UCSD-AML1 (cell line): ENCODE data around the gene FRMD5.

ENCODE experiments used
- DNase-seq: peaks from one replicate; lab custom pipeline; 2025; ENCODE audit not compliant: unreplicated experiment; lab: John Stamatoyannopoulos, UW

FRMD5 gene

DNA sequence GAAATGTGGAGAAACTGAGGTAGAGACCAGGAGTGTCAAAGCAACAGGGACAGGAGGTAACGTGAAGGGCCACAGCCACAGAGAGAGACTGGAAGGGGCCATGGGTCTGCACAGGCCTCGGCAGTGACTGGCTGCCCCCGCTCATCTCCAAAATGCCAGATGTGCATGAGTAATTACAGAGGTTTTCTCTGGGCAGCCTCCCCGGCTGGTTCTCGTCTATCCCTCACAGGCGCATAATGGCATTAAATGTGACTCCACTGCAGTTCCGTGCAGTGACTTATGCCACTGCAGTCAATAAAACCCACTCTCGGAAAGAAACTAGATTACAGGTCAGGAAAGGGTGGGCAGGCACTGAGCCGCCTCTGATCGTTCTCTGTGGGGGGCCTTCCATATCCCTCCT is 293.6 kb downstream of the FRMD5 start:
- no peak for DNase-seq

DNA sequence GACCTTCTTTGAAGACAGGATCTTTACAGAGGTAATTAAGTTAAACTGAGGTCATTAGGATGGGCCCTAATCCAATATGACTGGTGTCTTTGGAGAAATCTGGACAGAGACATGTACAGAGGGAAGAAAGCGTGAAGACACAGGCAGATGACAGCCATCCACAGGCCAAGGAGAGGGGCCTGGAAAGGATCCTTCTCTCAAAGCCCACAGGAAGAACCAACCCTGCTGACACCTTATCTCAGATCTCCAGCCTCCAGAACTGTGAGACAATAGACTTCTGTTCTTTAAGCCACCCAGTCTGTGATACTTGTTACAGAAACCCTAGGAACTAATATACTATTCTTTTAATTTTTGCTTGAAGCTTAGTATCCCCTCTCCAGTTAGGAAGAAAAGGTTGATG is 294.1 kb downstream of the FRMD5 start:
- no peak for DNase-seq

DNA sequence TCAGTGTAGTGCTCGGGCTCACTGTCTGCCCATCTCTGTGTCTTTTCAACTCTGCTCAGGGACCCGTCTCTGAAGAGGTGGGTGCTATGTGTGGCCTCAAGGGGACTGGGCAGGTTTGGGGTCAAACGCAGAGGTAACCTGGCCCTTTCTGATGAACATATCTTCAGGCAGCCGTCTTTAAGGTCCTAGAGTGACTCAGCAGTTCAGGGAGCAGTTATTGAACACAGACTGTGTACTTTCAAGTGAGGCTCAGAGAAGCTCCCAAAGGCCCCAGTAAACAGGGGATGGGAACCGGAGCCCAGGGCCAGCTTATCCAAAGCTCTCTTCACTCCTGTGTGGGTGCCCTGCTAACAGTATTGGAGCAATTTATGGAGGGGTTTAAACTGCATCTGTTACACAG is 295.1 kb downstream of the FRMD5 start:
- DNase-seq, result no peak

DNA sequence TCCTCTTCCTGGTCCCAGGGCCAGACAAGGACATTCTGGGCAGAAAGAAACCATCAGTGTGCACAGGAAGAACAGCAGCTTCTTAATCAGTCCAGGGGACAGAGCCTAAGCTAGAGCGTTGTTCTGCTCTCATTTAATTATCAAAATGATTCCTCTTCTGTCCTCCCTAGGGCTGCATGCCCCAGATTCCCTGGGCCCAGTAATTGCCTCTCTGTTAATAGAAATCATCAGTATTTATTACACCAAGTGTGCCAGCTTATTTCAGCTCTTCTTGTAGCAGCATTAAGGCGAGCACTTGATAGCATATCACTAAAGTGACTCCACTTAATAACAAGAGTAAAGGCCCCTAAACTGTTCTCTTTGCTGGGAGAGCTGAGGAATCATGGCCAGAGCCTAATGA is 296.2 kb downstream of the FRMD5 start:
- DNase-seq, result no peak

DNA sequence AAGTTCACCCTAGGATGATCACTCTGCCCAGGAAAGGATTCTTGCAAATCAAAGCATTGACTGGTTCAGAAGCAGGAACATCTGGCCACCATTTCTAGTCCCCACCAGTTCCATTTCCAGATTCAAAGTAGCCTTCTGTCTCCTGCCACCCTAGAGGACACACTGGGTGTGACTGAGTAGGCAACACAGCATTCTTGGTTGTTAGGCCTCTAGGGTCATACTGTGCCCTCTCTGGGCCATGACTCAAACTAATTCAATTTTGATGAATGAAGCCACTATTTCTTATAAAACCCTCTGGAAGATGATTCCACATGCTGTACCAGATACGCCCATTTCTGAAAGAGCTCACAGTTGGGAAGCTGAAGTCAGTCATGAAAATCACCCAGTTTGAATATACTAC is 298.5 kb downstream of the FRMD5 start:
- DNase-seq, result no peak

DNA sequence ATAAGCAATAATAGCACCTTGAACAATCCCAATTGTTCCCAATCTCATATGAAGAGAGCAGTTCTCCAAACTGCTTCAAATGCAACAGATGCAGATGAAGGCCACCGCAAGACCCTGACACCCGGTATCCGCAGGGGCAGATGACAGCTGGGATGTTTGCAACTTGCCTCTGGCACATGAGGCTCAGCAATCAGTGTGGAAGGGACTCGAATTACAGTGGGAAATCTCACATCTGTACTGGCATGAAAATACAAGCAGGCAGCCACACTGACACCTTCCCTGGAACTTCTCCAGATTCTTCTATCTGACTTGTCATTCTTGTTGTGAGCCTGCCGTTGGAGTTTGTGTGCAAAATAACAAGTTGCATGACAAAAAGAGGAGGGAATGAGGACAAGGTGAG is 299.5 kb downstream of the FRMD5 start:
- DNase-seq, result no peak

DNA sequence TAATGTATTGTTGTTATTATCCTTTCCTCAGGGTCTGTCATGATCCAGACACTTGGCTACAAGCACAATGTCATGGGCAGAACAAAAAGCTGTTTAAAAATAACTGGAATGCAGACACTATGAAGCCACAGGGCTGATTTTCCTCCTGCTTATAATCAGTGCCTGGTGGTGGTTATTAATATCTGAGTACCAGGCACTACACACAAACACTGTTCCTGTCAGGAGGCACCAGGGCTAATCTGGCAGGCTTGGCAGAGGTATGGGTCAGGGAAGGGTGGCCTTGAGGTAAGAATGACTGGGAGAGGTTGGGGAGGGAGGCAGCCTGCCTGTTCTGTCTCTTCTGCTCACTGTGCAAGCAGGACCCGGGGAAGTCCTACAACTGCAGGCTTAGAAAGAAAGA is 301.1 kb downstream of the FRMD5 start:
- DNase-seq, result no peak

DNA sequence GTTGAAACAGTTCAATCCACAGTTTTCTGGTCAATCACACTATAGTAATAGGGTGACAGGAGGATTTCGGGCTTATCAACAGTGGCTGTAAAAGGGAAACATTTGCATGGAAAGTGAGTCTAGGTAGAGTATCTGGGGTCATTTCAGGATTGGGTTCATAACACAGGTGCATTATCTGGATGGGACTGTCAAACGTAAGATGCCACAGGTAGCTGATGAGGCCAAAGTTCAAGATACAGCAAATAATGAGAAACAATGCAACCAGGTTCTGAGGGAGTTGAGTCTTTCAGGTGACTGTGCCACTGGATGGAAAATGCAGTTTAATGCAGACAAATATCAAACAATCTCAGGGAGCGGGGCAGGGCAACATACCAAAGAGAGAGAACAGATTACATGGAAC is 306.0 kb downstream of the FRMD5 start:
- DNase-seq, result no peak

DNA sequence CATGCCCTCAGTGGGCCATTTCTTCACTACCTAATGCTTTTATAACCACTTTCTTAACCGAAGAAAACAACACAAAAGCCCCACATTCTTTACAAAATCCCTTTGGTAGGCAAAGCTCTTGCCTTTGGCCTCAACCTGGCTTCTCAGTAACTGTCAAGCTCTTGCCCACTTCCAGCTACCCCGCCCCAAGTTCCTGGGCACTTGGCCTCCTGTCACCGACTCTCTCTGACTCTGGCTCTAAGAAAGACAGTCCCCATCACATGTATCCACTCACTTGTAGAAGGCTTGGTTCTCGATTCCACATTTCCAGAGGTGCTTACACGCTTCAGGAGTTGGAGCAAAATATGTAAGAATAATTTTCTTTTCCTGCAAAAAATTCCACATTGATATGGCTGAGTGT is 307.2 kb downstream of the FRMD5 start:
- DNase-seq, result no peak

DNA sequence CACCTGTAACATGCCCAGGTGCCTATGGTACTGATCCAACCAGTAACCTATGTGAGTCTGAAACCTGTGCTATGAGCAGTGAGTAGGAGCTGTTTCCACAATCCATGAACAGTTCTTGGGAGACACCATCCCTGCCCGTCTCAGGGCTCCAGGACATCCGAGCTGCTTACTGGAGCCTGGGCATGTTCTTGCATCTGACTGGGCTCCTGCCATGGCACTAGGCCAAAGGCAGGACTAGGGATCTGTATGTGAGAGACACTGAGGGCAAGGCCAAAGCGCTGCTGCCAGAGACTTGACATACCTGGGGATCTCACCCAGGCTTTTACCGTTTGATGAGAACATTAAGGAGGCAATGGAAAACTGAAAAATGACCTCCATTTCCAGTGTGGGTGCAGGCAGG is 308.5 kb downstream of the FRMD5 start:
- DNase-seq, result no peak

DNA sequence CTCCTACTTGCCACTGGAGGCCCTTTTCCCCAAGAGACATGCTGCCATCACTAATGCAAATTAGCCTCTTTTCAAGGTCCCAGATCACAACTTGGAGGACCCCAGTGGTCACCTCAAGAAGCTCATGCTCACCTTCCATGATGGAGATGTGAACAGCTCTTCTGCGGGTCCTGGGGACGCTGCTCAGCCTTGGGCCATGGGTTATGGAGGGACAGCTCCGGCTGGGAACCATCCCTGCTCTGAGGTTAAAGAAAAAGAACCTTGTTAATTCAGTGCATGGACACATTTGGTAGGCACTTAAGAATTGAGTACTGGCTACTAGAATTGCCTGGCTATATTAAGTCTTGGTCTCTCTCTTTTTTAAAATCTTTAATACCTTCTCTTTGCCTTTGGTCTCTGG is 311.5 kb downstream of the FRMD5 start:
- DNase-seq, result no peak

DNA sequence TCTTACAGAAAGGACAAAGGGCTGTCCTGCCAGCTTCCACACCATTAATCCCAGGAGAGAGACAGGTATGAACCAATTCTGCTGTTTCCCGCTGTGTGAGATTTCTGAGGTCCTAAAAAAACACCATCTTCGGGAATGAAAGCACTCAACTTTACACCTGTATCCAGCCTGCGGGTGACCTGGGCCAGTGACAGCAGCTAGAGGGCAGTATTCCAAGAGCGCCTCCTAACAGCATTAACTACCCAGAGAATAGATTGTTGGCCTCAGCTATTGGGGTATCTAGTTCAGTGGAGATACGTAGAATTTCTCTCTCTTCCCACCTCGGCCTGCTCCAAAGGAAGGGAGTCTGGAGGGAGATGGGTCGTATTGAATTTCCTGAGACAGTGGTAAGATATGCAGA is 313.1 kb downstream of the FRMD5 start:
- DNase-seq, result no peak

DNA sequence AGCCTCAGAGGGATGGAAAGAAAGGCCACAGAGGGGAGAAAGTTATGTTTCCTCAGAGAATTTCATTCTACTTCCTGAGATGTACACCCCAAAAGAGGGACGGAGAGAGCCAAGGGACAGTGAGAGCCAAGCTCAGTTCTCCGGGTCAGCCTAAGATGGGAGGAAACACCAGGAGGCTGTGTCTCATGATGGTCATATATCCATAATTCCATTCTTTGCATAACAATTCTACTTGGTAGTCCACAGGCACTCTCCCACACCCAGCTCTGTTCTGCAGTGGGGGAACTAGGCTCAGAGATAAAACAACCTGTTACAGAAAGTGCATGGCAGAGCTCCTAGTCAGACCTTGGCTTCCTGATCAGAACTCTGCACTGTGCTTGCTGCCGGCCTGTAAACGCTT is 313.8 kb downstream of the FRMD5 start:
- no peak for DNase-seq

DNA sequence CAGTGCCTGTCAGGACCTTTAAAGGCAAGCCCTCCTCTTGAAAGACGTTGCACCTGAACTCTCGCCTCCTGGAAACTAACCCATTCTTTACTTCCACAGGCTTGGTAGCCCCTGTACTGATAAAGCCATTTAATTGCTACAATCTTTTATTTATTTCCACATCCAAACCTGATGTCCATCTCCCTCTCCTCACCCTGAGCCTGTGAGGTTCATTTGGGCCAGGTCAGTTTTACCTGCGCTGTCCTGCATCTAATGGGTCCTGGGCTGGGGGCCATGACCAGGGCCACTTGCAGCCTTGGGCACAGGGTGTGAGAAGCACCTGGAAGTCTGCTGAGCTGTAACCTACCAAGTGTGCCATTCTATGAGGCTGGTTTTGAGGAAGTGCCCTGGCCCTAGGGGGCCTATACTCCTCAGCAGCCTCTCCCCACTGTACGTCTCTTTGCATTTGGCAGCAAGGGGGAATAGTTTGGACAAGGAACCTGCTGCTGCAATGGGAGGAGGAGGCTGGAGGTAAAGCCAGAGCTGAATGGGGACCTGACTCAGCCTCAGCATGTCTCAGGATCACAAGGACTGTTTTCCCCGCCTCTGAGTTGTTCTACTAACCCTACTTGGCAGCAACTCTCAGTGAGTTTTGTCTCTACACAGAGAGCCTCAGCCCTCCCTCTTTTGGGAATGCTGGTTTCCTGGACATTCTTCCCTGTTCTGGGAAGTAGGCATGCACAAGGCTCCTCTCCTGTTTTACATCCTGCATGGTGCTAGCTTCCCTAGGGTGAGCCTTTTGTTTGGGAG is 314.5 kb downstream of the FRMD5 start:
- no peak for DNase-seq

DNA sequence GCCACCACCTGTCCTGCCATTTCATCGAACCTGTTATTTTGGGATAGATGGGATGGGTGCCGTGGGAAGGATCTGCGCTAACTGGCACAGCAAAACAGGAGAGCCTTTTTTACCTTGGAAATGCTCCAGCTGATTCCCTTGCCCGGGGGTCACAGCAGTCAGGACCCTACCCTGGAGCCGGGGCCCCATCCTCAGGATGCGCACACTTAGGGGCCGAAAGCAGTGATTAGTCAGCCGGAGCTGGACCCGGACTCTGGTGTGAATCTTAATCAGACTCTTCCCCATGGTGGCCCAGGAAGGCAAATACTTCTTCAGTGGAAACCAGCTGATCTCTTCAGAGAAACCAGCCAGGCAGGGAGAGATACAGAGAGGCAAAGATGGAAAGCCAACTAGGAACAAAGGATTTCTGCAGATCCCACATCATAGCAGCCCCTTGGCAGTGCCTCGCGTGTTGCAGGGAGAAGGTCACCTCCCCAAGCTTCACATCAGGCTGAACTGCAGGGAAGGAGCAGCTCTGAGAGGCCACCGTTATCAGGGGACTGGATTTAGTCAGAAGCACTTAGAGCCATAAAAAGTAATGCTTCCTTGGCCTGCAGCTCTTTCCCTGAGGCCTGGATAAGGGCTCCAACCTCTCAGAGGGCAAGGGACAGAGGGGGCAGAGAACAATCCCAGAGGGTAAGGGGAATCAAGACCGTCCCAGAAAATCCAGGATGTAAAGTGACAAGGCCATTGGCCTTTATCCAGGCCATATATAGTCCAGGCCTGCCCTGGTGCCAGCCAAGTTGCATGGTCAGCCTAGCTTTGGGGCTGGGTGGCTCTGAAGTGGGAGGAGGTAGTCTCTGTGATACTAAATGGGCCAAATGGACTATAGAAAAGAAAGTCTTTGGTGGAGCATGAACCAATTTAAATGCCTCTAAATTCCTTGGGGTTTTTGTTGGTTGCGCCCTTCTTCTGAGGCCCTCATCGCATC is 315.4 kb downstream of the FRMD5 start:
- DNase-seq, result no peak

DNA sequence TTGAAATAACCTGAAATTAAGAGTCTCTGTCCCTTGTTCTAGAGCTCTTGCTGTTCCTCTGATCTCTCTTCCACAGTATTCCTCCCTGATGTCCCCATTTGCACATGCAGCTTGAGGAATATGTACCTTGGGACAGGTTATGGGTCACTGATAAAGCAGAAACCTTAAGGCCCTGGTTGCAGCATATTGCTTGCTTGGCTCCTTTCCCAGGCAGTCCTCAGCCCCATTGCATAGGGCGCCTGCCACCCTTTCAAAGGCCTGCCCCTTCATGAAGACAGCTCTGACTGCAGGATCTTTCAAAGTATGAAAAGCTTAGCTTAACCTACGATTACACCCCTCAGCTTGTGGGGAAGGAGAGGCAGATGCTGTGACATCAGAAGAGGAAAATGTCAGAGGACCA is 316.6 kb downstream of the FRMD5 start:
- no peak for DNase-seq

DNA sequence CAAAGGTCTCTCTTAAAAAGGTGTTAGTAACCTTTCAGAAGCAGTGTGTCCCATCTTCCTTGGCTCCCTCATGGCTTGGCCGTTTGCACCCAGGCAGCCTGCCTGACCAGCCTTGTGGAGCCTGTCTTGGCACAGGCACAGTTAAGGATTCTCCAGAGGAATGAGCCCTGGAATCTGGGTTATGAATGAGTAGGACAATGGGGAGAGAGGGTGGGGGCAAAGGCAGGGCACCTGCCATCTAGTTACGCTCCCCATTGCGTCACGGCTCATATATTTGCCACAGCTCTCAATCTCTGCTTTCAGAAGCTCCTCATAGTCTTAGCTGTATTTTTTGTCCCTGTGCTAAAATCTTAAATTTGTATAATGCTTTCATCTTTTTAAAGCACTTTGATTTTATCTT is 317.7 kb downstream of the FRMD5 start:
- no peak for DNase-seq

DNA sequence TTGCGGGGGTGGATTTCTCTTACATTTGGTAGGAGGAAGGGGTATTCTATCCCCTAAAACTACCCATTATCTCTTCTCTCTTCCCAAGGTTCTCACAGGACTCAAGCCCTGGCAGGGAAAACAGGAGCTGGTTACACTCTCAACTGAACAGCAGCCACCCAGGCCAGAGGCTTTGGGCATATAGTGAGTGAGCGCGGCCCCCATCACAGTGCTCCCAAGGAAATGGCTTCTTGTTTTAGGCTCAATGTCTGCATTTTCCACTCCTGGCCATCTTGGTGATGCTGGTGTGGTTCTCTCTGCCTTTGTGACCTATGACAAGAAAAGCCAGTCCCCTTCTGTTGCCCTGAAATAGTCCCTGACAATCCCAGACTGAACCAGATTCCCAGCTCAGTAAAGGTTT is 318.2 kb downstream of the FRMD5 start:
- DNase-seq, result no peak

DNA sequence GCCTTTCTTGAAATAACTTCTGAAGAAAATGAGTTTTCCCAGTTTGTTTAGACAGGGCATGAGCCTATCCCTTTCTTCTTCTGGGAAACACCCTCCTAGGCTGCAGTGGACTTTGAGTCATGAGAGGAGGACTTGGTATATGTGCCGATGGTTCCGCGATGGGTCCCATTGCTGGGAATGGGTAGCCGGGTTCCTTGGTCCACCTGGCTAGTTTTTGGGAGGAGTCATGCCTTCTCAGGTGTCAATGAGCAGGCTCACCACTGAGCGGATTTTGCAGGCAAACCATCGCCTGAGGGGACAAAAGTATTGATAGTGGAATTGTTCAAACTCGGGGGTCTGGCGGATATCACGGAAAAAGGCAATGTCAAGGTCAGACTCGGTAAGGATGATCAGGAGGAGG is 321.4 kb downstream of the FRMD5 start:
- no peak for DNase-seq

DNA sequence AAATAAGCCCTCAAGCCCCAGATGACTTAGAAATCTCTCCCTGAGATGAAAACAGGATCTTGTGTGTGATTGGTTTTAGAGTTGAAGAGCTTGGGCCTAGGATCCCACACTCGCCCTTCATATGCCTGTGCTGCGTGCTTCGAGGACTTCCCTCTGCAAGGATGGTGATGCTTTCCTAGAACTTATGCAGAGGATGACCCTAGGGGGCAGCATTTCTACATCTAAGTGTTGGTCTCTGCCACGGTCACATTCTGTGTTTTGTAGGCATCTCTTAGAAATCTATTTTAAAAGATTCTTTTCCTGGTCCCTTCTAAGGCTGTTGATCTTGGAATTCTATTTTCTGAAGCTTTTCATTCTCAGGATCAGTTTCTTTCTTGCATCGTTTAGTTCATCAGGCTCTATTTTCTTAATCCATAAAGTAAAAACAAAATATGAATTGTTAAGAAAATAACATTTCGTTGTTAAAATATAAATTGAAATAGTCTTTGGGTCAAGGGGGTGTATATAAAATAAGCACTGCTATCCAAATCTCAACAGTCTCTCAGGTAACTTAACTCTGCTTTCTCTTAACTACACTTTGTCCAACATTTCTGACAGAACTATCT is 322.6 kb downstream of the FRMD5 start:
- peak; percentile 23 for DNase-seq

DNA sequence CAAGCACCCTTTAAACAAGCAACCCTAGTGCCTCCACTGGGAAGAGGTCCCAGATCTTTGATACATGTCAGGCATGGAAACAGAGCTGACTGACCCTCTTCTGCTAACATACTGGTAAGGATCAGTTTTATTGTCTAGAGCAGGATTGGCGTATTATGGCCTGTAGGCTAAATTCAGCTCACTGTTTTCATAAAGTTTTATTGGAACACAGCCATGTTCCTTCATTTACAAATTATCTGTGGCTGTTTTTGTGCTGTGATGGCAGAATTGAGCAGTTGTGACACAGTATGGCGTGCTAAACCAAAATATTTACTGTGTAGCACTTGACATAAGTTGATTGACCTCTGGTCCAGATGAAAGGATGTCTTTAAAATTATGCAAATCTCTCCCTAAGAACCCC is 323.2 kb downstream of the FRMD5 start:
- no peak for DNase-seq

DNA sequence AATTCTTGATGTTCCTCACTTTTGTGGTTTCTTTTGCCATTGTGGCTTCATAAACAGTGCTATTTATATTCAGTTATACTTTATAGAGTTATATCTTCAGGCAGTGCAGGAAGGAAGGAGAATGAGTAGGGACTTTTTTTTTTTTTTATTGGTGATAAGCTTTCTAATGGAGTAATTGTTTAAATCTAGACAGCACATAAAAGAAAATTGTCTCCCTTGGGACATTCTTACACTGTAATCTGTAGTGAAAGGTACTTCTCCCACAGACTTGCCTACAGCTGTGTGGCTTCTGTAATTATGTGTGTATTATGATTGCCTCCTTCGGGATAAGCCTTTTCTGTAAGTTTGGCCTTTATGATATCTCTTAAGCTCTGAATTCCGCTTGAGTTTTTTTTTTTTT is 326.7 kb downstream of the FRMD5 start:
- DNase-seq, result no peak
